ENCODE results near the gene DSP.

The DSP gene

GRCh38 chr6:7604003-7604402 lies 62.5 kb downstream of the DSP start:
- DNase-seq (ENCODE audit: low read depth in 2 of 2) = no peak

GRCh38 chr6:7604506-7604905 lies 63.0 kb downstream of the DSP start:
- DNase-seq (ENCODE audit: low read depth in 2 of 2) = no peak

- DNase-seq (ENCODE audit: low read depth in 2 of 2) = no peak
These were observed 74.3 kb downstream of the DSP start for GRCh38 chr6:7615611-7616383.

- DNase-seq (ENCODE audit: low read depth in 2 of 2) = no peak
These were observed 76.6 kb downstream of the DSP start for GRCh38 chr6:7617801-7618764.

GRCh38 chr6:7621761-7622160 lies 80.3 kb downstream of the DSP start:
- no peak for DNase-seq (ENCODE audit: low read depth in 2 of 2)

GRCh38 chr6:7624796-7625710 lies 83.6 kb downstream of the DSP start:
- DNase-seq (ENCODE audit: low read depth in 2 of 2) = no peak

GRCh38 chr6:7628479-7628878 lies 87.0 kb downstream of the DSP start:
- DNase-seq (ENCODE audit: low read depth in 2 of 2) = no peak

- DNase-seq (ENCODE audit: low read depth in 2 of 2) = no peak
These were observed 87.4 kb downstream of the DSP start for GRCh38 chr6:7628909-7629308.

GRCh38 chr6:7629321-7629720 lies 87.8 kb downstream of the DSP start:
- DNase-seq (ENCODE audit: low read depth in 2 of 2) = no peak

- DNase-seq (ENCODE audit: low read depth in 2 of 2) = no peak
These were observed 89.3 kb downstream of the DSP start for GRCh38 chr6:7630792-7631191.

GRCh38 chr6:7631466-7631865 lies 90.0 kb downstream of the DSP start:
- no peak for DNase-seq (ENCODE audit: low read depth in 2 of 2)

- no peak for DNase-seq (ENCODE audit: low read depth in 2 of 2)
These were observed 91.2 kb downstream of the DSP start for GRCh38 chr6:7632501-7633290.

- DNase-seq (ENCODE audit: low read depth in 2 of 2) = no peak
These were observed 91.9 kb downstream of the DSP start for GRCh38 chr6:7633361-7633760.

GRCh38 chr6:7636151-7636550 lies 94.7 kb downstream of the DSP start:
- no peak for DNase-seq (ENCODE audit: low read depth in 2 of 2)

Data from stimulated activated CD8-positive, alpha-beta memory T cell treated with anti-CD3 and anti-CD28 coated beads, Interleukin-2, amount 100 ng/mL, for 1 hour (primary cell).